NCI-H345 (cell line): ENCODE results near the gene TSR3.

Experiments used
- DNase-seq: peaks from one replicate; lab custom pipeline; 2025; lab: John Stamatoyannopoulos, UW

The TSR3 gene

DNA sequence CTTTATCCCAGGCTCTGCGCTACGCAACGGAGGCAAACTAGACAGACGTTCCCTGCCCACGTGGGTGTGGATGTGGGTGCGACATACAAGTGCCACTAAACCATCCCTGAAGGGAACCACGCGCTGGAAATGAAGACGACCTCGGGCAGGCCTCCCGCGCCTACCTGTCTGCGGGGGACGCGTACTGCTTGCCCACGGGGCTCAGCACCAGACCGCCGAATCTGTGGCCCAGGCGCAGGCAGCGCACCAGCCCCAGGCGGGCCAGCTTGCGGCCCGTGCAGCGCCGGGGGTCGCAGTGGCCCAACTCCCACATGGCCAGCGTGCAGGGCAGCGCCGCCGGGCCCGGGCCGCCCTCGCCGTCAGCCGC lies 480 bp downstream of the TSR3 start:
- DNase-seq = no peak

DNA sequence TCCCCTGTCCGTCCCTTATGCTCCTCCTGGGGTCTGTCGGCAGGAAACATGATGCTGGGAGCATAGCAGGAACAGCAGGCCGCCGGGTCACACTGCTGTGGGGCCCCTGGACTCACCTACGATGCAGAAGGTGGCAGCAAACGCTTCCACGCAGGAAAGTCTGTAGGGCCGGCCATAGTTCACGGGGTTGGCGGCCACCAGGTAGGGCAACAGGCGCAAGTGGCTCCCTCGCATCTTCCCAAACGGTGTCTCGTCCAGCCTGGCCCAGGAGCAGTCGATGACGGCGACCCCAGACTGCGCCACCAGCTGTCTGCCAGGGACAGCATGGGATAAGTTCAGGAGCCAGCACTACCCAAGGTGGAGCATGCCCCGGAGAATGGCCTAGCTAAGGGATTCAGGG lies 987 bp downstream of the TSR3 start:
- no peak for DNase-seq

DNA sequence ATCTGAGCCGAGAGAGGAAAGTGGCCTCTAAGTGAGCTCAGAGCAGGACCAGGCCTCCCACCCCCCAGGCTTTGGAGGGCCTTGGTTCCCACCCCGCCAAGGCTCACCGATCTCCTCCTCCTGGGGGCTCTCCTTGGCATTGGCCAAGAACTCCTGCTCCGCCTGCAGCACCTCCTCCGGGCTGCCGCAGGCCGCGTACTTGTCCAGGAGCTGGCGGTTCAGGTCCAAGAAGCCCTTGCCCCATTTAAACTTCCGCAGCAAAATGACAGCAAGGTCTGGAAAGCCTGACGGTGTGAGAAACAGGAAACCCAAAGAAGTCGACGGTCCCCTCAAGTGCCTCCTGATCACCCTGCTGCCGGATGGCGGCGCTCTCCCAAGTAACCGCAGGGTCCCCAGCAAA lies 1.7 kb downstream of the TSR3 start:
- DNase-seq = no peak

DNA sequence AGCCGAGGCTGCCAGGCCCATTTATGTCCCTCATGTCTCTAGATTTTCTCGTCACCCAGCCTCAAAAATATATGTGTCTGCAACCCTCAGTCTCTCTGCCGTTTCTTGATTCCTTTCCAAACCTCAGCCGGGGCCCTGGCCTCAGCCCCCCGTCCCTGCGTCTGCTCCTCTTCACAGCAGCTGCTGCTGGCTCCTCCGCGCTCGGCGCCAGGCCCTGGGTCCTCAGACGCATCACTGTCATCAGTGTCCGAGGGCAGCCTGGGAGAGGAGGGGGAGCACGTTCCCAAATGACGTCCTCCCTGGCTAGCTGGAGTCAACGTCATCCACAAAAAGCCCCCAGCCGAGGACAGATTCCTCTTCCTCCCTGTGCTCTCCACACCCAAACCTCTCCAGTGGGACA lies 2.3 kb downstream of the TSR3 start:
- DNase-seq = no peak

DNA sequence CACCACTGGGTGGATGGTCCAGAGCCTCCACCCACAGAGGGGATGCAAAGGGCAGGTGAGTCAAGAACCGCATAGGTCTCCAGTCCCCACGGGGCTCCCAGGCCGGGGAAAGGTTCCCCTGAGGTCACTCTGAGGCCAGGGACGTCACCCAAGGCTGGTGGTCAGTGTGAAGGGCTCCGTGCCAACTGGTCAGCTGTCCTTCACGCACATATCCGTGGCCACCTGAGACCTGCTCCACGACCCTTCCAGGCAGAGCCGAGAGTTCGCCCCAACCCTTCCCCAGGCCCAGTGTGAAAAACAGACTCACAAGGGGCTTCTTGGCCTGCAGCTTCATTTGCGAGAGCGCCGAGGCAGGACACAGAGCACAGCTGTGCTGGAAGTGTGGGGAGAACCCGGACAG lies 2.8 kb downstream of the TSR3 start:
- no peak for DNase-seq

DNA sequence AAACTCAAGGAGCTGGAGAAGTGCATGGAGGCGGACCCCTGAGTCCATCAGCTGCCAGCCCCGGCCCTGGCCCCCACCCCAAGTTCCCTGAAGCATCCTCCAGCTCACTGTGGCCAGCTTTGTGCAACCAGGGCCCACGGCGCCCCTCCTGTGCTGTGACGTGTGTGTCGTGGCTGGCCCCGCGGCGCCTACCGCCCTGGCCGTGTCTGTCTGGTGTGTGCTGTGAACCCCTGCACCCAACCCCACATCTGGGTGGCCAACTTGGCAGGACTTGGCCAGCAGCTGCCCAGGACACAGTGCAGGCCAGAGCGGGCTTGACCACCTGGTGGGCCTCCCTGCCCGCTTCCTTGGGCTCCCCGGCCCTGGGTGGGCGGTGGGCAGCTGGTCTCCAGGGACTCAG lies 3.2 kb downstream of the TSR3 start:
- DNase-seq = no peak

DNA sequence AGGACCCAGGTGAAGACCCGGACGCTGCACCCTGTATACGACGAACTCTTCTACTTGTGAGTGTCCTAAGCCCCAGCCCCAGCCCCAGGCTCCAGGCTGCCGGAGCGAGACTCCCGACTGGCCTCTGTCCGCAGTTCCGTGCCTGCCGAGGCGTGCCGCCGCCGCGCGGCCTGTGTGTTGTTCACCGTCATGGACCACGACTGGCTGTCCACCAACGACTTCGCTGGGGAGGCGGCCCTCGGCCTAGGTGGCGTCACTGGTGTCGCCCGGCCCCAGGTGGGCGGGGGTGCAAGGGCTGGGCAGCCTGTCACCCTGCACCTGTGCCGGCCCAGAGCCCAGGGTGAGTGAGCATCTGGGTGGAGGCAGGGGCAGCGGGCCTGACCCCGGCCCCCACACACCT lies 3.7 kb downstream of the TSR3 start:
- no peak for DNase-seq

DNA sequence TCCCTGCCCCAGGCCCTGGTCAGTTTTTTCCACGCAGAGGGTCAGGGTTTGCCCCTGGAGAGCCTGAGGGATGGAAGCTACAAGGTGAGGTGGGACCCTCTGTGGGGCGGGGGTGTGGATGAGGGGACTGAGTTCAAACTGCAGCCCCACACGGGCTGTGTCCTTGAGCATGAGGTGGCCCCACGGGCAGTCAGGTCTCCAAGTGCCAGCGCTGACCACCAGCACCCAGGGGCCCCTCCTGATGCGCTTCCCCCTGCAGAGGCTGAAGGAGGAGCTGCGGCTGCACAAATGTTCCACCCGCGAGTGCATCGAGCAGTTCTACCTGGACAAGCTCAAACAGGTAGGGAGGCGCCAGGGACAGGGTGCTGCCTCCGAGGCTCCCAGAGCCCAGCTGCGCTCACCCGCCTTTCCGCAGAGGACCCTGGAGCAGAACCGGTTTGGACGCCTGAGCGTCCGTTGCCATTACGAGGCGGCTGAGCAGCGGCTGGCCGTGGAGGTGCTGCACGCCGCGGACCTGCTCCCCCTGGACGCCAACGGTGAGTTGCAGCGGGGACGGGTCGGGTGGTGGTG lies 4.3 kb downstream of the TSR3 start:
- no peak for DNase-seq

DNA sequence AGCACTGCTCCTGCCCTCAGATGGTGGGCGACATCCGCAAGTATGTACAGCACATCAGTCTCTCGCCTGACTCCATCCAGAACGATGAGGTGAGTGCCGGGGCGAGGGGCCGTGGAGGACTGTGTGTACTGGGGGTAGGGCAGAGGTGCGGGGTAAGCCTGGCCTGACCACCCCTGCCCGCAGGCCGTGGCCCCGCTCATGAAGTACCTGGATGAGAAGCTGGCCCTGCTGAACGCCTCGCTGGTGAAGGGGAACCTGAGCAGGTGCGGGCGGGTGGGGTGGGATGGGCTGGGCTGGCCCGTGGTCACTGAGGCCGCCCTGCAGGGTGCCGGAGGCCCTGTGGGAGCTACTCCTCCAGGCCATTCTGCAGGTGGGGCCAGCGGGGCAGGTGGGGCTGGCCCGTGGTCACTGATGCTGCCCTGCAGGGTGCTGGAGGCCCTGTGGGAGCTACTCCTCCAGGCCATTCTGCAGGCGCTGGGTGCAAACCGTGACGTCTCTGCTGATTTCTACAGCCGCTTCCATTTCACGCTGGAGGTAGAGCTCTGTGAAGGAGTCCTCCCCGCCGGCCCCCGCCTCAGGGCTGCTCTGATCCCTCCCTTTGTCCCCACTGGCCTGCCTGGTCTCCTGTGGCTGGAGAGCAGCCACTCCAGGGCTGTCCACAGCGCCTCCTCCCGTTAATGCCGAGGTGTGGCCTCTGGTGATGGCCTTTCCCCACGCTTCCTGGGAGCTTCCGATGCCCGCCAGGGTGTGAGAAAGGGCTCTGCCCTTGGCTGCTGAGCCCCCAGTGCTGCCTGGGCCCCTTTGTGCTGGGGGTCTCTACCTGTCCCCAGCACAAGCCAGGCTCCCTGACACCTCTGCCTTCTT lies 5.0 kb downstream of the TSR3 start:
- no peak for DNase-seq

DNA sequence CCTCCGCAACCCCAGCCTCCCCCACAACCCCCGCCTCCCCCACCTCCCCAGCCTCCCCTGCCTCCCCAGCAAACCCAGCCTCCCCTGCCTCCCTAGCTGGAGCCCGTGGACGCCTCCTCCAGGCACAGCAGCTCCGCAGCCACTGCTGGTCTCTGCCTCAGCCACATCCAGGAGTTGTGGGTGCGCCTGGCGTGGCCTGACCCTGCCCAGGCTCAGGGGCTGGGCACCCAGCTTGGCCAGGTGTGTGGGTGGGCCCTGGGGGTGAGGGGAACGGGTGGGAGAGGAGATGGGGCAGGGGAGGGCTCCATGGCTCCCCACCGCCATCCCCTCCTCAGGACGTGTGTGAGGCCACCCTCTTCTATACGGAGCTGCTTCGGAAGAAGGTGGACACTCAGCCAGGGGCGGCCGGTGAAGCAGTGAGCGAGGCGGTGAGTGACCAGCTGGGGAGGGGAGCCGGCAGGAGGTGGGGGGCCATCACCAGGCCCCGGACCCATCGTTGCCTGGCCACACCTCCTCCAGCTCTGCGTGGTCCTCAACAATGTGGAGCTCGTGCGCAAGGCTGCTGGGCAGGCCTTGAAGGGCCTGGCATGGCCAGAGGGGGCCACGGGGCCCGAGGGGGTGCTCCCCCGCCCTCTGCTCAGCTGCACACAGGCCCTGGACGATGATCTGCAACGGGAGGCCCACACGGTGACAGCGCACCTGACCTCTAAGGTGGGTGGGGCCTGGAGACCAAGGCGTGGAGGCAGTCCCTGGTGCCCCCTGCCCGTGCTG lies 5.8 kb downstream of the TSR3 start:
- DNase-seq = no peak

DNA sequence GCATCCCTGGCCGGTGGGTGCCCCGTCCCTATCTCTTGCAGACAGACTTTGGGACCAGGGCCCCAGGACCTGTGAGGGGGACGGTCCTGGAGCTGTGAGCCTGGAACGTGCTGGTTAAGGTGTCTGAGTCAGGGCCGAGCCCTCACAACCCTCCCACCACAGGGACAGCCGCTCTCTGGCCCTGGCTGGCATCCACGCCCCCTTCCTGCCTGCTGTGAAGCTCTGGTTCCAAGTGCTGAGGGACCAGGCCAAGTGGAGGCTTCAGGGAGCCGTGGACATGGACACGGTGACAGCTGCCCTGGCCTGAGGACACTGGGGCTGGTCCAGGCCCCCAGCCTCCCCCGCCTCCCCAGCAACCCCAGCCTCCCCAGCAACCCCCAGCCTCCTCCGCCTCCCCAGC lies 6.6 kb downstream of the TSR3 start:
- DNase-seq = no peak

DNA sequence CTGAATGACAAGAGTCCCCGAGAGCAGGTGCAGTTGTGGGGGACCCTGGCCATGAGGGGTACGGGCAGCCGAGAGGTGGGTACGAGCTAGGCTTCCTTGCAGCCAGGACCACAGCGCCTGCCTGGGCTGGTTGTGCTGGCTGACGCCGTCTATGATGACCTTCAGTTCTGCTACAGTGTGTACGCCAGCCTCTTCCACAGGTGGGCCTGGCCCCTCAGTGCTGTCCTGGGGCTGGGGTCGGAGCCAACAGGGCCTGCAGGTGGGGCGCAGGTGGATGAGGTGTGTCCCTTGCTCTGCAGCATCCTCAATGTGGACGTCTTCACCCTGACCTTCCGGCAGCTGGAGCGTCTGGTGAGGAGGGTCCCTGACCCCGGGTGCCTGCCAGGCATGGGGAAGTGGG lies 7.2 kb downstream of the TSR3 start:
- DNase-seq = no peak

DNA sequence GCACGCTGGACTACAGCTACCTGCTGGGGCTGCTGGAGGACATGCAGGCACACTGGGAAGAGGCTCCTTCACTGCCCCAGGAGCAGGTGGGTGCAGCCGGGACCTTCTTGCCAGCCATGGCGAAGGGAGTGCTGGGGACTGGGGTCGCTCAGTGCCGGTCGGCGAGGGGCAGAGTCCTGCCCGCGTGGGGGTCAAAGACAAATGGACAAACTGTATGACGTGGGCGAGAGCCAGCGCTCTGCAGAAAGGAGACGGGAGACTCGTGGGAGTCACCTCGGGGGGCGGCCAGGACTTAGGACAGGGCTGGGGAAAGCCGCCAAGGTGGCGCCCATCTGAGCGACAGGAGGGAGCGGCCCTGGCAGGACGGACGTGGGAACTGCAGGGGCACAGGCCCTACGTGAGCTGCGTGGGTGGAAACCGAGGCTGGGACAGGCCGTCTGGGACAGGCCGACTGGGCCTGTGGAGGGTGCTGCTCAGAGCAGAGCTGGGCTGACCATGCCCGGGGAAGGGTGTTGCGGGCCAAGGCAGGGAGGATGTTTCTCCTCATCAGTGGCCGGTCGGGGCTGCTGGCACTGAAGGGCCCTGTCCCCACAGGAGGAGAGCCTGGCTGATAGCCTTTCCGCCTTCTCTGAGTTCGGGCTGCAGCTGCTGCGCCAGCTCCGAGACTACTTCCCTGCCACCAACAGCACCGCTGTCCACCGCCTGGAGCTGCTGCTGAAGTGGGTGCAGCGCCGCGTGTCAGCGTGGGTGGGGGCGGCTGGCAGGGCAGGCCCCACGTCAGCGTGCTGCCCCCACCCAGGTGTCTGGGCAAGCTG lies 8.0 kb downstream of the TSR3 start:
- DNase-seq = no peak

DNA sequence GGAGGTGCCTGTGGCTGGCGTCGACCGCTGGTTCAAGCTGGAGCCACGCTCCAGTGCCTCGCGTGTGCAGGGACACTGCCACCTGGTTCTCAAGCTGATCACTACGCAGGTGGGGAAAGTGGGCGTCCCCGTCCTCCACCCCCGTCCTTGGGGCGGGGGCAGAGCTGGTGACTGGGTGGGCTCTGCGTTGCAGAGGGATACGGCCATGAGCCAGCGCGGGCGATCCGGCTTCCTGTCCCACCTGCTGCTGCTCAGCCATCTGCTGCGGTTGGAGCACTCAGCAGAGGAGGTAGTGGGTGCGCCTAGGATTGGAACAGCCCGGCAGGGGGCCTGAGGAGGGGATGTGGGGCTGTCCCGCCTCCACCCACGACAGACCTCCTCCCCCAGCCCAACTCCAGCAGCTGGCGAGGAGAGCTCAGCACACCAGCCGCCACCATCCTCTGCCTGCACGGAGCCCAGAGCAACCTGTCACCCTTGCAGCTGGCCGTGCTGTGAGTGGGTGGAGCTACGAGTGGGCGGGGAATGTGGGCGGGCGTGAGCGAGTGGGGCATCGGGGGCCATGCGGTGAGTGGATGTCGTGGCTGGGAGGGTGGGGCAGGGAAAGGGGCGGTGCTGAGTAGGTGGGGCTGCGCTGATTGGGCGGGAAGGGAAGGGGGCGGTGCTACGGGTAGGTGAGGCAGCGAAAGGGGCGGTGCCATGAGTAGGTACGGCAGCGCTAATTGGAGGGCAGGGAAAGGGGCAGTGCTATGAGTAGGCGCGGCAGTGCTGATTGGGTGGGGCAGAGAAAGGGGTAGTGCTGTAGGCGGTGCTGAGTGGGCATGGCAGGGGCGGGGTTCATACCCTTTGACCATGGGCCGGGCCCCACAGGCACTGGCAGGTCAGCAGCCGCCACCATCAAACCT lies 8.9 kb downstream of the TSR3 start:
- peak; percentile 98 for DNase-seq

DNA sequence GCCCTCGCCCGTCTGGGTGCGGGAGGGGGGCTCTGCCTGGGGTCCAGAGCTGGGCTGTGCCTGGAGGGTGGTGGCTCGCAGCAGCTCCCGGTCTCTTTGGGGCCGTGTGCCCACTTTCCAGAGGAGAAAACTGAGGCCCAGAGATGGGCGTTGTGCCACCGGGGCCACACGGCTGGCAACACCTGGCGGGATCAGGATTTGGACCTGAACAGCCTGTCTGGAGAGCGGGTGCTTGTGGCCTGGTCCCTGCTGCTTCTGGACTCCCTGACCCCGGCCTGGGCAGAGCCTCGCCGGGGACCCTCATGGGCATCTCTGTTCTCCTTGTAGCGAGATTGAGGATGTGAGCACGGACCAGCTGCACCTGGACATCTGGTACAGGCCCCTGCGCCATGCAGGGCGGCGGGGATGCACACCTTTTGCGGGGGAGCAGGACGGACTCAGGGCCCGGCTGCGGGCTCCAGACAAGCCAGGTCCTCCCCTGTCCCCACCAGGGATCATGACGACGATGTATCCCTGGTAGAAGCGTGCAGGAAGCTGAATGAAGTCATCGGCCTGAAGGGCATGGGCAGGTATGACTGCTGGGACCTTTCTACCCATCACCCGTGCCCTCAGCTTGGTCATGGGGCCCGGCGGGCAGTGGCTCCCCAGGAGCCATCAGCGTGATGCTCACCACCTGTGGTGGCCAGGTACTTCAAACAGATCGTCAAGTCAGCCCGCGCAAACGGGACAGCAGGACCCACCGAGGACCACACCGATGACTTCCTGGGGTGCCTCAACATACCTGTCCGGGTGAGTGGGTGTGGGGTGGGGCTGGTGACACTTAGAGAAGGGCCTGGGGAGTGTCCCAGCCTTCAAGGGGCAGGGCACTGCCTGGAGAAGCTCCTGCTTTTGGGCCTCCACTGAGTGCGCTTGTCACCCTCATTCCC lies 9.9 kb downstream of the TSR3 start:
- no peak for DNase-seq

DNA sequence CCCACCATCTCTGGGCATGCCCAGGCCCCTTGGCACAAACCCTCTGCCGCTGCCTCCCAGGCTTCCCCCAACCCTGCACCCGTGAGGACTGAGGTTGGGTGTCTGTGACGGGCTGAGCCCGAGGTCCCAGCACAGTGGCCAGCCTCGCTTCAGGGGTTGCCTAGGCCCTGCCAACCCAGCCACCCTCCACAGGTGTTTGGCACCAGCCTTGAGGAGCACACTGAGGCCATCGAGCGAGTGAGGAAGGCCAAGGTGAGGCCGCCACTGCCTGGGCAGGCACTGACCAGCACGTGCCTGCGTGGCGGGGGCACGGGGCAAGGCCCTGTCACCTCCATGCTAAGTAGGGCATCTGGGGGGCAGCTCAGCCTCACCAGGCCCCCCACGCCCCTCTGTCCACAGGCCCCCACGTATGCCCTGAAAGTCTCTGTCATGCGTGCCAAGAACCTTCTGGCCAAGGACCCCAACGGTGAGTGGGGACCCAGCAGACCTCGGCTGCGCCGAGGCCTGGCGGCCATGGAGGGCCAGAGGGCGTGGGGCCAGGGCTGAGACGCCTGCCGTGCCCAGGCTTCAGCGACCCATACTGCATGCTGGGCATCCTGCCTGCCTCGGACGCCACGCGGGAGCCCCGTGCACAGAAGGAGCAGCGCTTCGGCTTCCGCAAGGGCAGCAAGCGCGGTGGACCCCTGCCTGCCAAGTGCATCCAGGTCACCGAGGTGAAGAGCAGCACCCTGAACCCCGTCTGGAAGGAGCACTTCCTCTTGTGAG lies 10.8 kb downstream of the TSR3 start:
- no peak for DNase-seq

DNA sequence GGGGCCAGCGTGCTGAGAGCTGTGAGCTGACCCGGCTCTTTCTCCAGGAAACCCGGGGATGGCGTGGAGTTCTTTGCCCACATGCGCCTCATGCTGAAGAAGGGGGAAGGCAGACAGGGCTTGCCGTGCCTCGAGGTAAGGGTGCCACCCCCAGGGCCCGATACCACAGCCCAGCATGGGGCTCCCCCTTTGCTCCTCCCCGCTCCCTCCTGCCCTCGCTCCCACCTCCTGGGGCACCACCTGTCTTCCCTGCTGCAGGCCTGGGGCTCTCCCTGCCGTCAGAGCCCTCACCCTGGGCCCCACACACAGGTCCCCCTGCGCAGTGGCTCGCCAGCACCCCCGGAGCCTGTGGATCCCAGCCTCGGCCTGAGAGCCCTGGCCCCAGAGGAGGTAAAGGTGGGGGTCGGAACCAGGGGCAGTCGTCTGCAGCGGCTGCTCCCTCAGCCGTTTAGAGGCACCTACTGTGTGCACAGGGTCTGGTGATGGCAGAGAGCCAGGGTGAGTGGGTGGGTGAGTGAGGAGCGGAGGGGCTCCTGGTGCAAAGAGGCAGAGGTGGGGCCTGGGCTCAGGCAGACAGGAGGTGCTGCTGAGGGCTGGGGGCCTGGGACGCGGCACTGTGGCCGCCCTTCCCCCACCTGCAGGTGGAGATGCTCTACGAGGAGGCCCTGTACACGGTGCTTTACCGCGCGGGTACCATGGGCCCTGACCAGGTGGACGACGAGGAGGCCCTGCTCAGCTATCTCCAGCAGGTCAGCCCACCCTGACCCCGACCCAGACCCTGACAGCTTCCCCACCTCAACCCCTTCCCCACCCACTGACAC lies 12.6 kb downstream of the TSR3 start:
- DNase-seq = peak; percentile 18

DNA sequence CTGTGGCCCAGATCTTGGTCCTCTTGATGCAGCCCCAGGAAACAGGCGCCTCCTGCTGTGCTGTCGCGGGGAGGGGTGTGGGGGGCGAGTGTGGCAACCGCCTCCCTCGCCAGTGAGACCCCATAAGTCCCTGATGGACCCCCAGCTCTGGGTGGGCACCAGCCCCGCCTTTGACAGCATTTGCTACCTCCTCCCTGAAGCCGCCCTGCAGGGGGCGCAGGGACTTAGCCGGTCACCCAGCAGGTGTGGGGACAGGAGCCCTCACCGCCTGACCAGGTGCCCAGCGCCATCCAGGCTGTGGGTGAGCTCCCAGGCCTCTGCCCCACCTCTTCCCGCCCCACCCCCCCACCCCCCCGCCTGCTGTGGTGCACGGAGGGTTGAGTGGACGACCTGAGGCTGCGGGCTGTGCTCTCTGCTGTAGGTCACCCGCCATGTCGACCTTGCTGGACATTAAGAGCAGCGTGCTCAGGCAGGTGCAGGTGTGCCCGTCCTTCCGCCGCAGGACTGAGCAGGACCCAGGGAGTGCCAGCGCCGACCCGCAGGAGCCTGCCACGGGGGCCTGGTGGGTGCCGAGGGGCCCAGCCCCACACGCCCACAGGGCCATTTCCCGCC lies 13.5 kb downstream of the TSR3 start:
- no peak for DNase-seq
